T-helper 22 cell (primary cell): Measurements from ENCODE around the gene KDELR1.

ENCODE experiments used
- DNase-seq: peaks from one replicate; pipeline ENCODE4 v3.0.0-alpha.2; 2020; ENCODE audit warnings: low read depth

The KDELR1 gene

DNA sequence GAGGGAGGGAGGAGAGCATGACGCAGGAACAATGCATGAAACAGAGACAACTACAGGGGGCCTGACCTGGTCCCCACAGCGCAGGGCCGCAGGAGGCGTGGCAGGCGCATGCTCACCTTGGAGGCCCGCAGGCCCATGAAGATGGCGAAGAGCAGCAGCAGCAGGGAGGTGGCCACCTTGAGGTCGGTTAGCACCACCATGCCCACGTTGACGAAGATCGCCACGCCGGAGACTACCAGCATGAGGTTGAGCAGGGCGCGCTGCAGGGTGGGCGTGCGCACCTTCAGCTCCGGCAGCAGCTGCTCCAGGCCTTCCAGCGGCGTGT, 49.0 kb downstream of the KDELR1 start:
- no peak for DNase-seq

DNA sequence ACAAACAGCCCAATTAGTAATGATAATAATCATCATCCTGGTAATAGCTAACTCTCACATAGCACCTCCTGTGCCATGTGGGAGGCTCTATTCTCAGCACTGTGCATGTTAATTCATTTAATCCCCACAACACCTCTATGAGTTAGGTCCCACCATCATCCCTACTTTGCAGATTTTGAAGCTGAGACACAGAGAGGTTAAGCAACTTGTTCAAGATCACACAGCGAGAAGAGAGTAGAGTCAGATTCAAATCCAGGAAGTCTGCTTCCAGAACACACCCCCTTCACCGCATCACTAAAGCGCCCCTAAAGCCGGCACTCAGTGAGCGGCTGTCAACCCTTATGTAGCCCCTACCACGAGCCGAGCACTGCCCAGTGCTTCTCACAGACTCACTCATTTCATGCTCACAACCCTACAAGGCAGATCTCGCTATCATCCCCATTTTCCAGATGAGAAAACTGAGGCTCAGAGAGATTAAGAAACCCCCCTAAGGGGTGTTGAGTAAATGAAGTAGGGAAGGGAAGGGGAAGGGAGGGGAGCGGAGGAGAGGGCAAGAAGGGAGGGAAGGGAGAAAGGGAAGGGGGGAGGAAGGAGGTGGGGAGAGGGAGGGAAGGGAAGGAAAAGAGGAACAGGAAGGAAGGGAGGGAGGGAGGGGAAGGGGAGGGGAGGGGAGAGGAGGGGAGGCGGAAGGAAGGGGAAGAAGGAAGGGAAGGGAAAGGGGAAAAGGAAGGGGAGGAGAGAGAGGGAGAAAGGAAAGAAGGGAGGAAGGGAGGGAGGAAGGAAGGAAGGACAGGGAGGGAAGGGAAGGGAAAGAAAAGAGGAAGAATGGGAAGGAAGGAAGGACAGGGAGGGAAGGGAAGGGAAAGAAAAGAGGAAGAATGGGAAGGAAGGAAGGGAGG, 49.6 kb downstream of the KDELR1 start:
- no peak for DNase-seq

DNA sequence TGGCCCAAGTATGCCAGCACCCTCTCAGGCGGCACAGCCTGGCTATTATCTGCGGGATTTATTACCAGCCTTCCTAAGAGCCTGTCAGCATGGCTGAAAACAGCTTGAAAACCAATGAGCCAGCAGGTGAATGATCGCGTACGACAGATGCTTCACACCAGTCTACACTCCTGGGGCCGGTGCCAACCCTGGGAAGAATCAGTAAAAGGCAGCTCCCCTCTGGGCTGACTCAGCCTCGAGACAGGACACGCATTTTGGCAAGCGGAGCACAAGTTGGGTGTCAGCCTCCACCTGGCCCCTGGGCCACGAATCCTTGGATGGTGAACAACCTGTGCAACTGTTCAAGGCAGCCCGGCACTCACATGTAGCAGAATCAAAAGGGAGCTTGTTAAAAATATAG, 50.4 kb downstream of the KDELR1 start:
- no peak for DNase-seq

DNA sequence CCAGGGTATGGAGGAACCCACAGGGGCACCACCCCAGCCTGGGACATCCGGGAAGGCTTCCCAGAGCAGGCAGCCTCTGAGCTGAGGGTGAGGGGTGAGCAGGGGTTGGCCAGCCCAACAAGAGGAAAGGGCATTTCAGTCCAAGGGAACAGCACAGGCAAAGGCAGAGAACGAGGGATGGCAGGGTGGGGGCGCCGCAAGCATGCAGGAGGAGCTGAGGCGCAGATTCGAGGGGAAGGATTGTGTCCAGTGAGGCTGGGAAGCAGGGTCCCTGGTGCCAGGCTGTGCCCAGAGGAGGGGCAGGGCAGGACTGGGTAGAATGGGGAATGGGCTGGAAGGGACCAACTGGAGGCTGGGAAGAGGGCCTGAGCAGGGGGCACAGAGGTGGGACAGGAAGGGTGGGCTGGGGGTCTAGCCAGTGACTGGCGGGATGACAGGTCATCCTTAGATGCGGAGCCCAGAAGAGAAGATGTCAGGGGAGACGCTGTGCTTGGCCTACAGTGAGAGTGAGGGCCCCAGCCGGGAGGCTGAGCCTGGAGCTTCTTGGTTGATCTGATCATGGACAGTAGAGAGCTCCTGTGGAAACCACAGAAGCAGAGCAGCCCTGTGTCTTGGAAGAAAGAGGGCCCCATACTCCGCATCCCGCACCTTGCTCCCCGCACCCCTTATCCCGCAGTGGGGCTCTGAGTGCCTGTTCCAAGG, 52.4 kb downstream of the KDELR1 start:
- no peak for DNase-seq

DNA sequence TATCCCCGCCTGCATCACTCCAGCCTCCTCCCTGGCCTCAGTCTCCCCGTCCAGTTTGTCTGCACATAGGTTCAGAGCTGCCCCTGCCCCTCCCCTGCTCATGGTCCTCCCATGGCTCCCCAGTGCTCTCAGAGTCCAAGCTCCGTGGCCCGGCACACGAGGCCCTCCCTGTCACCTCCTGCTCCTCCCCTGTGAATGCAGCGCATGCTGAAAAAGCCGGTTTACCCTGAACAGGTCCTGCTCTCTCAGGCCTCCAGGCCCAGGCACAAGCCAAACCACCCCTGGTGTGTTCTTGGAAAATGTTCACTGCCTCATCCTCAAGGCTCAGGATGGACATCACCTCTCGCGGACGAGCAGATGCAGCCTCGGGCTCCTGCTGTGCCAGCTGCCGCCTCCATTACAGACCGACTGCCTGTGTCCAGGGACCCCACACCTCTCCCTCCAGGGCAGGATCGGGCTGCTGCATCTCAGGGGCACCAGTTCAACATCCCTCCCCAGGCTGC, 53.0 kb downstream of the KDELR1 start:
- DNase-seq: no peak

DNA sequence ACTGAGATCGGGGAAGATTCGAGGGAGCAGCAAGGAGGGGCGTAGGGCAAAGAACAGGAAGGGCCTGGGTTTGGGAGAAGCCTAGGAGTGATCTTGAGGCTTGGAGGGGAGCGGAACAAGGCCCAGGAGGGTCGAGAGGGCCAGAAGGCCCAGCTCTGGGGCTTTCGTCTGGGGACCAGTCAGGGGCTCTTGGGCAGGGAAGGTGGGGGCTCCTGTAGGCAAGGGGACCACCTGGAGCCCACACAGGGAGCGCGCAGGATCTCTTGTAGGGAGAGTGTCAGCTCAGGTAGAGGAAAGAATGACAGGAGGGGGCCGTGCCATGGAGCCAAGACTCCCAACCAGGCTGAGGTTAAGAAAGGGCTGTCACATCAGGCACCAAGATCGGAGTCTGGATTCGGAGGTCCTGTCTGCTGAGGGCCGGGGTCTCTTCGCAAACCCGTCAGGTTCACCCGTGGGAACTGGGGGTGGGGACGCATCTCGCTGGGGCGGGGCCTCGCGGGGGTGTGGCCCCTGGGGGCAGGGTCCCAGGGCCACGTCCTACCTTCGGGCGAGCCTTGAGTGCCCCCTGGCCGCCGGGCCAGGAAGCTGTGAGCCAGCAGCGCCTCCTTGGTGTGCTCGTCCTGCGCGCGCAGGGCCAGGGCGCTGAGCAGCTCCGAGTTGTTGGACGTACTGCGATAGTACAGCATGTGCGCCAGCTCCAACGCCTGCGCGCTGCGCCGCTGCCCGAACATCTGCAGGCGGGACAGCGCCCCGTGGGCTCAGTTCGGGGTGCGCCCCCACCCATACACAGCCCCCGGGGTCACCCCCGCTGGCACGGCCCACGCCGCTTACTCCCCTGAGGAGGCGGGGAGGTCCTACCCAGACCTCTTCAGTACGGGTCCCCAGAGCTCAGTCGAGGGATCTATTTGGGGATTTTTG, 57.6 kb downstream of the KDELR1 start:
- peak; percentile 85 for DNase-seq

DNA sequence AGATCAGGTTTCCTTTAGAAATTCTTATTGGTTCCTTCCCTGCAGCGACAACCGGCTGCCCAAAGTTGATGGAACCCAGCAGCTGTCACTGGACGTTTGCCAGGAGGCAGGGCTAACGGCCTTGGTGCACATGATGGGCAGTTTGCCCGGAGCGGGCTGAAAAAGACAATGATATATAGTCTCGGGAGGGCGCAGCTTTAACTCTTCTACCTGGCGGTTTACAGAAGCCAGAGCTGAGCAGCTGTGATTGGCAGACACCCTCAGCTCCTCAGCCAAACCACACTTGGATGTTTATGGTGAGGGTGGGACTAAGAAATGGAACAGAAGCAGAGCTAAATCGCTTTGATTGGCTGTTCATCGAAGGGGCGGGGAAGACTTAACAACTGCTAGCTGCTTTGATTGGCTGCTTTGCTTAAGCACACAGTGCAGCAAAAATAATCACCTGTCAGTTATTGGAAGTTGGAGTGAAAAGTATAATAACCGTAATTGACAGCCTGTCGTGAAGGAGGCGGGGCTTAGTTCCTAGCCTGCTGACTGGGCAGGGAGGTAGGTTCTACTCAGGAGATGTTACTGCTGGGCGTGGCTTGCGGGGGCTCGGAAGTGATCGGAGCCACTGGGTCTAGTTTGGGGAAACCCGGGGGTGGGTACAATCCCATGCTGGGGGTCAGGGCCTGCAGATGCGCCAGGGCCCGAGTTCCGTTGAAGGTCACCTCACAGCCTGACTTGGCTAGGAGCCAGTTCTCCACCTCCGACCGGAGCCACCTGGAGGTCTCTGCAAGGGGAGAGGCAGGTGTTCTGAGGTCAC, 58.5 kb downstream of the KDELR1 start:
- peak; percentile 97 for DNase-seq
